ENCODE results near the gene METTL9.
"Not testable (repeated sequence)": the region's sequence is repeated elsewhere in the genome, so short reads cannot be mapped to it uniquely, and the experiment has no call there.

The METTL9 gene

GRCh38 chr16:21593530-21594289 is 5.7 kb upstream of the METTL9 start:
- Histone ChIP-seq H3K4me1 (ENCODE audit: control insufficient read depth, insufficient read depth, low read length) (peaks cover 4% of the 10 kb centered on the region), H3K27me3 (ENCODE audit: control insufficient read depth in 1 of 2, insufficient read depth in 2 of 2, low read length in 2 of 2) (no peaks in the 10 kb centered on the region), H3K9me3 (ENCODE audit: control insufficient read depth in 2 of 2, low read length in 2 of 2) (no peaks in the 10 kb centered on the region), H3K9ac (ENCODE audit: low read length in 2 of 2) (no peak overlapping the region), H3K36me3 (ENCODE audit: control insufficient read depth in 2 of 2, insufficient read depth in 2 of 2, low read length in 2 of 2) (no peaks in the 10 kb centered on the region), H3K27ac (ENCODE audit: low read length) (no peak overlapping the region), H3K4me3 (ENCODE audit: low read length in 2 of 2) (no peak overlapping the region)

DNA sequence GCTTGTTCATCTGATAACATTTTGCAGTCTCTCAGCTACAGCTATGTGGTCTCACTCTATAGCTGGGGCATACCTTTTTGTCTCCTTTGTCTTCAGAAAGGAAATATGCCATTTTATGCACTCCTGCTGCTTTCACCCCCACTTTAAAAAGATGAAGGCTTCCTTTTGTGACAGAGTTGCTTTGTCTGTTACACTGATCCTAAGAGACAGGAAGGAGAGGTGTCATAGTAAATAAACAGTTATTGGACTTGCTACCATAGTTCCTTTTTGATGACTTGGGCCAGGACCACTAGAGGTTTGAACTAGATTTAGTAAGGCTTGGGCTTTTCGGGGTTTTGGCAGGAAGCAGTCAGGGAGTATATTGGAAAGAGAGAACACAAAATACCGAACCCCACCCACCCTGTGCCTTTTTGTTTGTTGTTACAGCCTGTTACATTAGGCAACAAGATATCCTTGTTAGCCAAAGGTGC is 1.8 kb upstream of the METTL9 start:
- Histone ChIP-seq H3K4me1 (ENCODE audit: control insufficient read depth, insufficient read depth, low read length) (peaks cover 7% of the 10 kb centered on the region), H3K27ac (ENCODE audit: low read length) (no peak overlapping the region), H3K9ac (ENCODE audit: low read length in 2 of 2) (no peak overlapping the region), H3K4me3 (ENCODE audit: low read length in 2 of 2) (no peak overlapping the region), H3K36me3 (ENCODE audit: control insufficient read depth in 2 of 2, insufficient read depth in 2 of 2, low read length in 2 of 2) (no peaks in the 10 kb centered on the region), H3K9me3 (ENCODE audit: control insufficient read depth in 2 of 2, low read length in 2 of 2) (no peaks in the 10 kb centered on the region), H3K27me3 (ENCODE audit: control insufficient read depth in 1 of 2, insufficient read depth in 2 of 2, low read length in 2 of 2) (no peaks in the 10 kb centered on the region)

DNA sequence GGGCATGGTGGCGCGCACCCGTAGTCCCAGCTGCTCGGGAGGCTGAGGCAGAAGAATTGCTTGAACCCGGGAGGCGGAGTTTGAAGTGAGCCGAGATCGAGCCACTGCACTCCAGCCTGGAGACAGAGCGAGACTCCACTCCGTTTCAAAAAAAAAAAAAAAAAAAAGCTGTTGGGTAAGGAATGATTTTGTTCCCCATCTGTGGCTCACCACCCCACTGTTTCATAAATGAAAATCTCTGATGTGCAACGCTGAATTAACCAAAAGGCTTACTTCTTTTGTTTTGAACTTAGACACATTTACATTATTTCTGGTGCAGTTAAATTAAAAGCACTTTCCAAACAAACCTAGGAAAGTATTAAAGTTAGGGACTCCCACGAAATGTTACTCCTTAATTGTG is 1.2 kb upstream of the METTL9 start:
- H3K9me3 ChIP-seq (ENCODE audit: control insufficient read depth in 2 of 2, low read length in 2 of 2): no peaks in the 10 kb centered on the region
- H3K27ac ChIP-seq (ENCODE audit: low read length): peak overlapping the region; percentile 90
- peaks cover 7% of the 10 kb centered on the region for H3K4me1 ChIP-seq (ENCODE audit: control insufficient read depth, insufficient read depth, low read length)
- H3K9ac ChIP-seq (ENCODE audit: low read length in 2 of 2): peak overlapping the region in 1 of 2 donors; percentile 98
- H3K27me3 ChIP-seq (ENCODE audit: control insufficient read depth in 1 of 2, insufficient read depth in 2 of 2, low read length in 2 of 2): no peaks in the 10 kb centered on the region
- peak overlapping the region in 1 of 2 donors; percentile 95 for H3K4me3 ChIP-seq (ENCODE audit: low read length in 2 of 2)
- no peaks in the 10 kb centered on the region for H3K36me3 ChIP-seq (ENCODE audit: control insufficient read depth in 2 of 2, insufficient read depth in 2 of 2, low read length in 2 of 2)

- peak overlapping the region; percentile 90 for H3K27ac ChIP-seq (ENCODE audit: low read length)
- H3K36me3 ChIP-seq (ENCODE audit: control insufficient read depth in 2 of 2, insufficient read depth in 2 of 2, low read length in 2 of 2): no peaks in the 10 kb centered on the region
- H3K4me3 ChIP-seq (ENCODE audit: low read length in 2 of 2): peak overlapping the region; percentile 93 to 95
- H3K4me1 ChIP-seq (ENCODE audit: control insufficient read depth, insufficient read depth, low read length): peaks cover 7% of the 10 kb centered on the region
- H3K9ac ChIP-seq (ENCODE audit: low read length in 2 of 2): peak overlapping the region; percentile 98 to 100
- H3K27me3 ChIP-seq (ENCODE audit: control insufficient read depth in 1 of 2, insufficient read depth in 2 of 2, low read length in 2 of 2): no peaks in the 10 kb centered on the region
- H3K9me3 ChIP-seq (ENCODE audit: control insufficient read depth in 2 of 2, low read length in 2 of 2): no peaks in the 10 kb centered on the region
Measured at GRCh38 chr16:21598701-21599121, 666 bp upstream of the METTL9 start.

DNA sequence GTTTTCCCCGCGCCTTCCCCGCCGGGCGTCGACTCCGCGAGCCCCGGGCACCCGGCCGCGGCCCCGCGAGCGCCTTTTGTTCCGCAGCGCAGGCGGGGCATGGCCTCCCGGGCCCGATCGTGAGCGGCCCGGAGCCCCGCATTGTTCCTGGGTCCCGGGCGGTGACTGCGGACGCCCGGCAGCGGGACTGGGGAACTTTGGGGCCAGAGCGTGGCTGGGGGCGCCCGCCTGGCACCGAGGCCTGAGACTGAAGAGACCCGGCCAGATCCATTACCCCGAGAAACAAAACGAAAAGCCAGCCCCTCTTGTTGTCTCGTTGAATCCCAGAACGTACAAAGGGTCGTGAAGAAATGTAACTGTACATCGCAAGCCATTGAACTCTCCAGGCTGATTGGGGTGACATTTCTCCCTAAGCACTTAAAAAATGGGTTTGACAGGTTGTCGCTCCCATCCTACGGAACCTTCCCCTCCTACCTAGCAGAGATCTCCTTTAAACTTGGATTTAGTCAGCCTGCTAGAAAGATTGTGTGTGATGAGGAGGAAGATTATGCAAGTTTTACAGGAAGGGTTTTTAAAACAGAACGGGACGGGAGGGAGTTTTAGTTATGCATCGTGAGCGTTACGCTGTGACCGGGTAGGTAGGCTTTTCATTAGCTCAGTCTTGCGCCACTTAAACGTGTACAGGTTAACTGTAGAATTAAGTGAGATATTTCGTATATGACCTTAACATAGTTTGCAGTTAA is 825 bp downstream of the METTL9 start:
- H3K4me1 ChIP-seq (ENCODE audit: control insufficient read depth, insufficient read depth, low read length): peaks cover 14% of the 10 kb centered on the region
- peak overlapping the region; percentile 94 to 98 for H3K9ac ChIP-seq (ENCODE audit: low read length in 2 of 2)
- H3K27me3 ChIP-seq (ENCODE audit: control insufficient read depth in 1 of 2, insufficient read depth in 2 of 2, low read length in 2 of 2): no peaks in the 10 kb centered on the region
- H3K4me3 ChIP-seq (ENCODE audit: low read length in 2 of 2): peak overlapping the region; percentile 71 to 95
- H3K27ac ChIP-seq (ENCODE audit: low read length): peak overlapping the region; percentile 90
- H3K9me3 ChIP-seq (ENCODE audit: control insufficient read depth in 2 of 2, low read length in 2 of 2): no peaks in the 10 kb centered on the region
- no peaks in the 10 kb centered on the region for H3K36me3 ChIP-seq (ENCODE audit: control insufficient read depth in 2 of 2, insufficient read depth in 2 of 2, low read length in 2 of 2)

DNA sequence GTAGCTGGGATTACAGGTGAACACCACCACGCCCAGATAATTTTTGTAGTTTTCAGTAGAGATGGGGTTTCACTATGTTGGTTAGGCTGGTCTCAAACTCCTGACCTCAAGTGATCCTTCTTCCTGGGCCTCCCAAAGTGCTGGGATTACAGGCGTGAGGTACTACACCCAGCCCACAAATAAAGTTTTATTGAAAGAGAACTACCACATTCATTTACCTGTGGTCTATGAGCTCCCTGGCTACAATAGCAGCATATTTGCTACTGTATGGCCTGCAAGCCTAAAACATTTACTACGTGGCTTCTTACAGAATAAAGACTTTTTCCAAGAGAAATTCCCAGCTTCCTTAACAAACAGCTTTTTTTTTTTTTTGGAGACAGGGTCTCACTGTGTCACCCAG is 3.4 kb downstream of the METTL9 start:
- Histone ChIP-seq H3K4me3 (ENCODE audit: low read length in 2 of 2) (no peak overlapping the region), H3K4me1 (ENCODE audit: control insufficient read depth, insufficient read depth, low read length) (peaks cover 14% of the 10 kb centered on the region), H3K27ac (ENCODE audit: low read length) (no peak overlapping the region), H3K9me3 (ENCODE audit: control insufficient read depth in 2 of 2, low read length in 2 of 2) (no peaks in the 10 kb centered on the region), H3K36me3 (ENCODE audit: control insufficient read depth in 2 of 2, insufficient read depth in 2 of 2, low read length in 2 of 2) (no peaks in the 10 kb centered on the region), H3K9ac (ENCODE audit: low read length in 2 of 2) (no peak overlapping the region), H3K27me3 (ENCODE audit: control insufficient read depth in 1 of 2, insufficient read depth in 2 of 2, low read length in 2 of 2) (no peaks in the 10 kb centered on the region)

- H3K4me1 ChIP-seq (ENCODE audit: control insufficient read depth, insufficient read depth, low read length): peaks cover 8% of the 10 kb centered on the region
- no peak overlapping the region for H3K4me3 ChIP-seq (ENCODE audit: low read length in 2 of 2)
- peak overlapping the region in 1 of 2 donors; percentile 30 for H3K9ac ChIP-seq (ENCODE audit: low read length in 2 of 2)
Measured at GRCh38 chr16:21603928-21604327, 4.6 kb downstream of the METTL9 start.

DNA sequence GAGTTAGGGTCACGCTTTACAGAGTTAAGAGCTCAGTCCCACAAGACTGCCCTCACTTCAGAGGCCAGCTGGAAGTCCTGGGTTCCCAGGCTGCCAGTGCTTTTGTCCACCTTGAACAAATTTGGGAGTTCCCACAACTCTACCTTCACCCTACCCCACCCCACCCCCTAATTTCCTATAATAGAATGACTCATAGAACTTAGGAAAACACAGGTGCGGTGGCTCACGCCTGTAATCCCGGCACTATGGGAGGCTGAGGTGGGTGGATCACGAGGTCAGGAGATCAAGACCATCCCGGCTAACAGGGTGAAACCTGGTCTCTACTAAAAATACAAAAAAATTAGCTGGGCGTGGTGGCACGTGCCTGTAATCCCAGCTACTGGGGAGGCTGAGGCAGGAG is 6.5 kb downstream of the METTL9 start:
- H3K36me3 ChIP-seq (ENCODE audit: control insufficient read depth in 2 of 2, insufficient read depth in 2 of 2, low read length in 2 of 2); H3K27me3 ChIP-seq (ENCODE audit: control insufficient read depth in 1 of 2, insufficient read depth in 2 of 2, low read length in 2 of 2); H3K4me3 ChIP-seq (ENCODE audit: low read length in 2 of 2); H3K9ac ChIP-seq (ENCODE audit: low read length in 2 of 2); H3K9me3 ChIP-seq (ENCODE audit: control insufficient read depth in 2 of 2, low read length in 2 of 2); H3K27ac ChIP-seq (ENCODE audit: low read length); H3K4me1 ChIP-seq (ENCODE audit: control insufficient read depth, insufficient read depth, low read length): not testable (repeated sequence)

More at GRCh38 chr16:21603928-21604327, 4.6 kb downstream of the METTL9 start:
- Histone ChIP-seq H3K27ac (ENCODE audit: low read length) (no peak overlapping the region), H3K27me3 (ENCODE audit: control insufficient read depth in 1 of 2, insufficient read depth in 2 of 2, low read length in 2 of 2) (no peaks in the 10 kb centered on the region), H3K36me3 (ENCODE audit: control insufficient read depth in 2 of 2, insufficient read depth in 2 of 2, low read length in 2 of 2) (no peaks in the 10 kb centered on the region), H3K9me3 (ENCODE audit: control insufficient read depth in 2 of 2, low read length in 2 of 2) (no peaks in the 10 kb centered on the region)

DNA sequence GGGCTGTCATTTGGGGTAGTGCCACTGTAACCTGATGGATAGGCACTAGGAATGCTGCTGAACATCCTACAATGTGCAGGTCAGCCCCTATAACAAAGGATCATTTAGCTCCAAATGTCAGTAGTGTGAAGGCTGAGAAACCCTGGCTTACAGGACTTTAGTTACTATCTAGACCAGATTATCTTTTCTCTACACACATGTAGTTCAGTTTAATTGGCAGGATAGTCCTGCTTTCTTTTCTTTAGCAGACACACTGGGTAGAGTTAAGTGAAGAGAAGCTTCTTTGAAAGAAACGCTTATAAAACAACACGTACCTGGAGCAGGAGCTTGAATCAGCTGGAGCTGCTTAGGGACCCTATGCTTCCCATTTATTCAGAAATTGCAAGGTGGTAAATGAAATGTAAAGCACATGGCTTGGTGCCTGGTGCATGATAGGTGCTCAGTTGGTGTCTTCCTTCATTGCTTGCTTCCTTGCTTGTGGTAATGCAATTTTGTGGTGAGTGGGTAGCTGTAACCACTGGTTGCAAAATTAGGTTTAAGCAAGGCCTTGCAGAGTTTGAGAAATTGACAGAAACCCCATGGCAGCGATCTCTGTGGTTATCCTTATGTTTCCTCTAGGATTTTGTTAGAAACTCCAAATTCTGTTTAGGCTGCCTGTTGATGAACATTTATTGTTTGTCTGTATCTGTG is 9.4 kb downstream of the METTL9 start:
- no peak overlapping the region for H3K27ac ChIP-seq (ENCODE audit: low read length)
- H3K4me1 ChIP-seq (ENCODE audit: control insufficient read depth, insufficient read depth, low read length): peaks cover 9% of the 10 kb centered on the region

GRCh38 chr16:21610006-21610544 is 10.7 kb downstream of the METTL9 start:
- H3K27me3 ChIP-seq (ENCODE audit: control insufficient read depth in 1 of 2, insufficient read depth in 2 of 2, low read length in 2 of 2): no peaks in the 10 kb centered on the region
- H3K4me3 ChIP-seq (ENCODE audit: low read length in 2 of 2): no peak overlapping the region
- no peak overlapping the region for H3K9ac ChIP-seq (ENCODE audit: low read length in 2 of 2)
- no peak overlapping the region for H3K27ac ChIP-seq (ENCODE audit: low read length)
- H3K36me3 ChIP-seq (ENCODE audit: control insufficient read depth in 2 of 2, insufficient read depth in 2 of 2, low read length in 2 of 2): no peaks in the 10 kb centered on the region
- H3K9me3 ChIP-seq (ENCODE audit: control insufficient read depth in 2 of 2, low read length in 2 of 2): no peaks in the 10 kb centered on the region
- H3K4me1 ChIP-seq (ENCODE audit: control insufficient read depth, insufficient read depth, low read length): peaks cover 3% of the 10 kb centered on the region

More for the DNA sequence above, 9.4 kb downstream of the METTL9 start:
- Histone ChIP-seq H3K9ac (ENCODE audit: low read length in 2 of 2) (no peak overlapping the region), H3K9me3 (ENCODE audit: control insufficient read depth in 2 of 2, low read length in 2 of 2) (no peaks in the 10 kb centered on the region), H3K4me3 (ENCODE audit: low read length in 2 of 2) (no peak overlapping the region), H3K36me3 (ENCODE audit: control insufficient read depth in 2 of 2, insufficient read depth in 2 of 2, low read length in 2 of 2) (no peaks in the 10 kb centered on the region), H3K27me3 (ENCODE audit: control insufficient read depth in 1 of 2, insufficient read depth in 2 of 2, low read length in 2 of 2) (no peaks in the 10 kb centered on the region)
